ENCODE results near the gene CD247.
A peak's percentile ranks its signal among the peaks of the same experiment; 100 is the strongest.
"Not testable (repeated sequence)": the region's sequence is repeated elsewhere in the genome, so short reads cannot be mapped to it uniquely, and the experiment has no call there.

CD247 gene

DNA sequence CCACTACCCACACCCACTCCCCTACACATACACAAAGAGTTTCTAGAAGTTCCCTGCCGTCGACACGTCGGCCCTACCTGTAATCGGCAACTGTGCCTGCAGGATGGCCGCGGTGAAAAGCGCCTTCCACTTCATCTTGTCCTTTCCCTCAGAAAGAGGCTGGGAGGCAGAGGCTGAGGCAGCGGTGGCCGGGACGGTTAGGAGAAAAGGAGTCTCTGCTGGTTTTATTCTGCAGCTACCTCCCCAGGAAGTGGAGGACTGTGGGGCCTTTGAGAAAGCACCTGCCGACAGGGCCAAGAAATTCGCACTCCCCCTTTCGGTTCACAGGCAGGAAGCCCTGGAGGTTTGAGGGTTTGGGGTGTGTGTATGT lies at the start of gene CD247:
CD247 (minus strand) TSS at position 199 of the 370 bp plus-strand sequence; CDS start at position 135, 64 bp downstream.
- DNase-seq (ENCODE audit: low read depth), result no peak
- no peak within 1 kb of the TSS for H3K4me3 ChIP-seq (ENCODE audit: low read depth, low read length)

DNA sequence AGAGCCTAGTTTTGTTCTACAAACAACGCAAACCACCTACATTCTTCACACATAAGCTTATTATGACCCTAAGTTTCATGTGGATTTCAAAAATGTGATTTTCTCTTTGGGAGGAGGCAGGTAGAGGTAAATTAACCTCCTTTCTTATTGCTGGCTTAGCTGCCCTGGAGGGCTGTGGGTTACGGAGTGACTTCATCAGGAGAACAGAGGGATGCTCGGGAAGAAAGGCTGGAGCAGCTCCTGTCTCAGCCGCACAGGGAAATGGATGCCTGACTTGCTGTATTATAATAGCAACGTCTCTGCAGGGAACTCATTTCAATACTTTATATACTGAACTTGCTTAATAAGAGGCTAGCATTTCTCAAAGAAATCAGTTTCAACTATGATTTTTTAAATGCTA lies 49.3 kb upstream of the CD247 start:
- DNase-seq (ENCODE audit: low read depth), result no peak
- H3K4me3 ChIP-seq (ENCODE audit: low read depth, low read length), result no peak overlapping the region

DNA sequence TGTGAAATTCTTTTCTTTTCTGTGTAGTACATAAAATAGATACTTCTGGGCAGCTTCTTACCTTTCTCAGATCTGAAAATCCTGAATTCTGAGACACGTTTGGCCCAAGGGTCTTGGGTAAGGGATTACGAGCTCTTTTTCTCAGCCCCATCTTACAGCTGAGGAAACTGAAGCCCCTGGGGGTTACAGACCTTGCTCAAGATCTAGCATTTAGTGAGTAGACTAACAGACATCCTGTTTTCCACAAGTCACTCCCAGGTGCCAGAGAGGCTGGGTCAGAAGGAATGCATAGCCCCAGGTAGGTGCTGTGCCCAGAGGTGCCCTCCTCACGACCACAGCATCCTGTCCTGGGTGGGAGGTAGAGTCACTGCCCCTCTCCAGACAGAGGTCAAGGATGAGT lies 48.4 kb upstream of the CD247 start:
- no peak overlapping the region for H3K4me3 ChIP-seq (ENCODE audit: low read depth, low read length)
- no peak for DNase-seq (ENCODE audit: low read depth)

DNA sequence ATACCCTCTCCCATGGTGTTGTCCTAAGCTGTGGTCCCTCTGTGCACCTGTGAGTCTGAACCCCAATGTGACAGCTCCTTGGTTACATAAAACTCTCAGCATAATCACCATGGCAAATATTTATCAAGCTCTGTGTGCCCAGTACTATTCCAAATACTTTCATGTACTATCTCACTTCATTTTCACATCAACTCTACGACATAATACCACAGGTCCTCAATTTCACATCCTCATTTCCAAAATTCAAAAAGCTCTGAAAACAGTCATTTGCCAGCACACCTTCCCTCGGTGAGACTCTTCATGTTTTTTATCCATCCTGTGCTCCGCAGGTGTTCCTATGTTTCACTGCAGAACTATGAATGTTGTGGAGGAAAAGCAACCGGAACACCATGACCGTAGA lies 47.6 kb upstream of the CD247 start:
- DNase-seq (ENCODE audit: low read depth), result no peak

DNA sequence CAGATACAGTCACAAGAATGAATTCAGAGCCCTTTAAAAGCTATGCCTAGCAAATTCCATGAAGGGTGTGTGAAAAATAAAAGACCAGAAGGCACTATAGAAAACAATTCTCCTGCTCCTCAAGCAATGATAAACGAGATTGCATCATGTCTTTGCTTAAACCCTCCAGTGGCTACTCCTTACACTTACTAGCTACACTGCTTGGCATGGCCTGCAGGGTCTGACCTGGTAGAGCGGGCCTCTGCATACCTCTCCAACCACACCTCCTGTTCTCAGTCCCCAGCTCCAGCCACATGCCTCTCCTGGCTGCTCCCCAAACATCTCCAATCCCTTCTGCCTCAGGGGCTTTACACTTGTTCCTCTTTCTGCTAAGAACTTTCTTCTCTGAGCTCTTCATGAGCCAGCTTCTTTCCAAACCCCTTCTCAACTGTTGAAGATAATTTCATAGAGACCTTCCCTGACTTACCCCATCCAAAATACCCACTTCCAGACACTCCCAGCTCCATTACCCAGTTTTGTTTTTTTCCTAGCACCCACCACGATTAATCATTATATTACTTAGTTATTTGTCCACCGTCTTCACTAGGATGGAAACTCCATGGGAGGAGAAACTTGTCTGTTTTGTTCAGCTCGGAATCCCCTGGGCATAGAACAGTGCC lies 46.4 kb upstream of the CD247 start:
- no peak for DNase-seq (ENCODE audit: low read depth)
- H3K4me3 ChIP-seq (ENCODE audit: low read depth, low read length), result no peak overlapping the region

More for the DNA sequence above, 47.6 kb upstream of the CD247 start:
- H3K4me3 ChIP-seq (ENCODE audit: low read depth, low read length), result no peak overlapping the region

DNA sequence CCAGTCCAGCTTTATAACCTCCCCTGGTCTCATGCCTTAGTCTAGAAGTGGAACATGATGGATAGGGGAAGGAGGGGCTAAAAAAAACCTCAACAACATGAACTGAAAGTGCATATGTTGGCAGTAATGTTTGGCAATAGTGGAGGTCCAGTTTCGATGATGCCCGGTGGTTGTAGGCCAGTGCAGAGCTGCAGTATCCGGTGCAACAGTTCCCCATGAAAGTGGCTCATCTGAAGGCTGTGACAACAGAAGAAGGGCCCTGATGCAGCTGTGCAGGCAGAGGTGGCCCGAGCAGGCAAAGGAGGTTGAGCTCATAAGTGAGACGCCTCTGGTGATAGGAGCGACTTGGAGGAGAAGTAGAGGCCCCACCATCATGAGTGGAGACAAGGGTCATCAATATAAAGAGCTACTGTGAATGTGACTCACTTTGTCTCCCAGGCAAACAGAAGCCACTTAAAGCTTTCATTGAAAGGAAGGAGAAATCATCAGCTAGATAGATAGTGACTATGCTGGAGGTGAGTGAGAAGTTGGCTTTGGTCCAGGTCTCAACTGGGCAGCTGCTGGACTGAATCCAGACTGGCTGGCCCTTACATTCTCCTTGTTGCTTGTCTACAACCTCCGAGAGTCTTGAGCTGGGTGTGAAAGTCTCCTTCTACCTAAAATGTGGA lies 45.4 kb upstream of the CD247 start:
- no peak for DNase-seq (ENCODE audit: low read depth)
- H3K4me3 ChIP-seq (ENCODE audit: low read depth, low read length), result no peak overlapping the region

DNA sequence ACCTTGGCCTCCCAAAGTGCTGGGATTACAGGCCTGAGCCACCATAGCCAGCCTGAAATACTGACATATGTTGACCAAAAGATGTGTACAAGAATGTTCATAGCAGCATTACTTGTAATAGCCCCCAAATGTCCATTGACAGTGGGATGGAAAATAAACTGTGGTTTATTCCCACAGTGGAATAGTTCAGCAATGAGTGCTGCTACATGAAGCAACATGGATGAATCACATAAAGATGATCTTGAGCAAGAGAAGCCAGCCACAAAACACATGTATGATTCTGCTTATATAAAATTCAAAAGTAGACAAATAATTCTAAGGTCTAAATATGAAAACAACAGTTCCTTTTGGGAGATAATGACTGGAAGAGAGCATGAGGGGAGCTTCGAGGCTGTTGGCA lies 44.4 kb upstream of the CD247 start:
- peak; percentile 45 for DNase-seq (ENCODE audit: low read depth)
- H3K4me3 ChIP-seq (ENCODE audit: low read depth, low read length), result no peak overlapping the region

DNA sequence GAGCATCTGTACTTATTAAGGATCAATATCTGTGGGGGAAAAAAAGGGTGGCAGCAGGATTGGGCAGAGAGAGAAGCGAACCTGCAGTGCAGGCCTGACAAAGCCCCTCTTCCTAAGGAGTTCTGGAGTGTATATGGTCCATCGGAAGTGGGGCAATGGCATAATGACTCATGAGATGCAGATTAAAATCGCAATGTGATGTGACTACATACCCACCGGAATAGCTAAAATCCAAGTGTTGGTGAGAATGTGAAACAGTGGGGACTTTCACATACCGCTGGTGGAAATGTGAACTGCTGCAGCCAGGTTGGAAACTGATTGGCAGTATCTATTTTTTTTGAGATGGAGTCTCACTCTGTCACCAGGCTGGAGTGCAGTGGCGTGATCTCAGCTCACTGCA lies 43.4 kb upstream of the CD247 start:
- DNase-seq (ENCODE audit: low read depth), result no peak
- no peak overlapping the region for H3K4me3 ChIP-seq (ENCODE audit: low read depth, low read length)

DNA sequence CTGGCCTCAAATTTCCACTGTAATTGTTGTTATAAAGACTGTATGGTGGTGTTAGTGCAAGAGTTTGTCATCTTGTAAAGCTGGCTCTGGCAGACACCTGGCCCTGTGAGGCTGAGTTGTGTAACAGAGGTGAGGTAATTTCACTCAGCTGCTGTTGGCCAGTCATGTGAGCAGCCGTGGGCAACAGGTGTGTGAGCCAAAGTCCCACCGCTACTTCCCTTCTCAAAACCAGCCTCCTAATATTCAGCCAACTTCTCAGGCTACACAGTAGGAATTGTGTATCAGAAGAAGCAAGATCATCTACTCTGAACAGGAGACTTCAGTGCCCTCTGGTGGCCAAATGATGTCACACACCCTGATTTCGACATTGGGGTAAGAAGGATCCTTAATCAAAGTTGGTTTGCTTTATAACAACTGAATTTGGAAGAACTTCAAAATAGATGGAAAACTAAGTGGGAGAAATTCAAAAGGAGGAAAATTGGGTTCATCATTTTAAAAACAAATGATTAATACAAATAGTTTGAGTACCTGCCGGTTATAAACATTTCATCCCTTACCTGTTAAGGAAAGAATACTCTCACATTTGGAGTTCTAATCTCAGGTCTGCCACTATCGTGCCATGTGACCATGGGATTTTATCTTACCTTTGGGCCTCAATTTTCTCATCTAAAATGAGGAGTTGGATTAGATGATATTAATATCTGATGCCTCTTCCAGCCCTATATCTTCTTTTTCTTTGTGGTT lies 37.8 kb upstream of the CD247 start:
- H3K4me3 ChIP-seq (ENCODE audit: low read depth, low read length), result no peak overlapping the region
- DNase-seq (ENCODE audit: low read depth), result no peak

DNA sequence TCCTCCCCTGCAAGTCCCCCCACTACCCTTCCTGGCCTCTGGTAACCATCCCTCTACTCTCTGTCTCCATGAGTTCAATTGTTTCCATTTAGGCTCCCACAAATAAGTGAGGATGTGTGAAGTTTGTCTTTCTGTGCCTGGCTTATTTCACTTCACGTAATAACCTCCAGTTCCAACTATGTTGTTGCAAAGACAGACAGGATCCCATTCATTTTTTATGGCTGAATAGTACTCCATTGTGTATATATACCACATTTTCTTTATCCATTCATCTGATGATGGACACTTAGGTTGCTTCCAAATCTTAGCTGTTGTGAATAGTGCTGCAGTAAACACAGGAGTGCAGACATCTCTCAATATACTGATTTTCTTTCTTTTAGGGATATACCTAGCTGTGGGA lies 36.7 kb upstream of the CD247 start:
- H3K4me3 ChIP-seq (ENCODE audit: low read depth, low read length); DNase-seq (ENCODE audit: low read depth): not testable (repeated sequence)

DNA sequence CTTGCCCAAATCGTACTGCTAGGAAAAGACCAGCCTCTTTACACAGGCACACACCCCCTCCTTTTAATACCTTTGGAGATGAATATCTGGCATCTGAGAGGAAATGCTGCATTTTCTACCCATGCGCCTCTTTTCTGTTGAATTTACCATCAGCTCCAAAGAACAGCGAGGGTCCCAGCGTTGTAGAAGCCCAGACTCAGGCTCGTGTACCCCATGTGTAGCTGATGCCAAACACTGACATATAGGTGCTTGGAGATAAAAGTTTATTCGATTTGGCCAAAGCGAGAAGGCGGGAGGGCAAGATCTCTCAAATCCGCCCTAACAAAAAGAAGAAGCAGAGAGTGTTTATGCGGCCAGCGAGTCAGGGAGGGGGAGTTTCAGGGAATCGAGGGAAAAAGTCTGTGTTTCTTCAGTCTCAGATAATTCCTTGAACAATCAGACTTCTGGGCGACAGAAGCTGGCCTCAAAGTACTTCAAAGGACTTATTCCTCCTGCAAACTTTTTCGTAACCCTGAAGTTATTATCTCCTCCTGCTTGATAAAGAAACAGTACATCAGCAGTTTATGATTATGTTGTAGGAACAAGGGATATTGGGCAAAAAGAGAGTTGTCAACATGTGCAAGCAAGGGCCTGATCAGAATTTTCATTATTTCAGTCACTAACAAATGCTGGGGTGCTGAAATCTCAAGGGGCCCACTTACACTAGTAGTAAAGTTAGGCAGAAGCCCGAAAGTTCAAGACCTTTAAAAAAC lies 35.9 kb upstream of the CD247 start:
- peak overlapping the region; percentile 65 for H3K4me3 ChIP-seq (ENCODE audit: low read depth, low read length)
- DNase-seq (ENCODE audit: low read depth), result no peak

DNA sequence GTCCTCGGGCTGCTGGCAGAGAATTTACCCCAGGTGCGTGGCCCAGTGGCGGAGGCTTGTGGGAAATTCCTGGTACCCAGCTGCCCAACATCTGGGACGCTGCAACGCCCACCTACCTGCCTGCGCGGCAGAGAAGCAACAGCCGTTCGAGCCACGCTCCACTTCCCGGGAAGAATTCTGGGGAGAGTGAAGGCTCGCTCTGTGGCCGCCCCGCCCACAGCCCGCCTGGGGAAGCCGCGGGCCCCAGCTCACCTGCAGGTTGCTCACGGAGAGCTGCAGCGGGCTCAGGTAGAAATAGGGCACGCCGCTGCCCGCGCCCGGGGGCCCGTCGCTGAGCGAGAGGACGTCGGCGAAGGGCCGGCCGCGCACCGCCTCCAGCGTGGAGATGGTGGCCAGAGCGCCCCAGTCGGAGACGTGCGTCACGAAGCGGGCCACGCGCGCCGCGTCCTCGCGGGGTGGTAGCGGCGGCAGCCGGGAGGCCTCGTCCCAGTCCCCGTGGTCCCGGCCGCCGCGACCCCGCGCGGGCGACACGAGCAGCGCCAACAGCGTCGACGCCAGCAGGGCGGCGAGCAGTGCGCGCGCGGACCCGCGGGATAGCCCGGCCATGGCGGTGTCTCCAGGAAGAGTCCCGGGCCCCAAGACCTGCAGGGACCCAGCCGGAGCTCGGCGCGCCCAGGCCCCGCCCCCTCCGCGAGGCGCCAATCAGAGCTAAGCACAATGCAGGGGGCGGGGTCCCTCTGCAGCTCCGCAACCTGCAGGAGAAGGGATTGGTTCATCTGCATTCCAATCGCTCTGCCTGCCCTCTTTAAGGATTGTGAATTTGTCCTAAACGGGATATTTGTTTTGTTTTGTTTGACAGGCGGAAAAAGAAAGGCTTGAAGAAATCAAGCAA lies 35.1 kb upstream of the CD247 start, which contains the start of gene CREG1:
CREG1 (minus strand) TSS at position 627 of the 892 bp plus-strand sequence.
- peak; percentile 77 for DNase-seq (ENCODE audit: low read depth)
- peak within 1 kb of the TSS; percentile 65 for H3K4me3 ChIP-seq (ENCODE audit: low read depth, low read length)

DNA sequence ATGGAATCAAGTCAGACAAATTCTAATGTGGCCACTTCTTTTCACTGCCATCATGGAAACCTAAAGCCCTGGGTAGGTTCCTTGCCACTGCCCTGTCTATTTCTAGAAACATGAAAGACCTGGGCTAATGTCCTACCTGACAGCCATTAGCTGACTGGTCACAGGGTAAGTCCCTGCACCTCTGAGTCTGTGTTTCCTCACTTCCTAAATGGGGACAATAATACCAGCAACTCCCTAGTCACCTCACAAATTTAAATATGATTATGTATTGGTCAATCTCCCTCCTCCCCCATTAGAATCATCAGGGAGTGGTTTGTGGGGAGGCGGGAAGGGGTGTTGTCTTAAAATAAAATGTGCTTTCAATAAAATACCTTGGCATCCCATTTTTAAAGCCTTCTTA lies 33.0 kb upstream of the CD247 start:
- no peak for DNase-seq (ENCODE audit: low read depth)
- H3K4me3 ChIP-seq (ENCODE audit: low read depth, low read length), result no peak overlapping the region

DNA sequence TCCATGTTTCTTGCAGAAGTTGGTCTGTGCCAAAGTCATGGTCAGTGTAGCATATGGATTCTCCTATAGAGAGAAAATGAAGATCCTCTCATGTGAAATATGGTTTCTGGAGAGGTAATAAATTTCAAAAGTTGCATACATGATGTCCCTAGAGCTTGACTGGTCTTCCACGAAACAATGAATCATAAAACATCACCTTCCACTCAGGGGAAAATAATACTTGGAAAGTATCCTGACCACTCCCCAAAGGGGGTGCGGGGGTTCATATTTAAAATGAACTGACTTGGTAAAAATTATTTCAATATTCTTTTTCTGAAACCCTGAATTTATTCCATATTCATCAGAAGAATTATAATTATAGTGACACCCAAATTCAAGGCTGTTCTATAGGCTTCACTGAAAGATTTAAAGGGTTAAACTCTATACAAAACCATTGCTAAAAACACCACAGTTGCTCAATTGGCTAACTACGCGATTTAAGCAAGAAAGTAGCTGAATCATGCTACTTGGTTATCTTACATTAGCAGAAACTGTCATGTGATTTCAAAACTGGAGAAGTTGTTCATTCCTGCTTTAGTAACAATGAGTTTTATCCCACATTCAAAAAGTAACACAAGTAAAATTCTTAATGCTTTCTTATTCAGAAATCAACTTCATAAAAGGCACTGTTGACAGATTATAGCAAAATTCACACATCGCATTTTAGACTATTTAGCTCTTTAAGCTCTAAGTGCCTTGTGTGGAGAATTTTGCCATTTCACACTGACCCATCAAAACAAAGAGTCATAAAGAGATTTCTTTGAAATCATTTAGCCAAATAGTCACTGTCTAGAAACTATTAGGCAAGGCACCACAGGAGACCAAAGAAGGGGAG lies 30.0 kb upstream of the CD247 start:
- DNase-seq (ENCODE audit: low read depth), result peak; percentile 46
- no peak overlapping the region for H3K4me3 ChIP-seq (ENCODE audit: low read depth, low read length)

DNA sequence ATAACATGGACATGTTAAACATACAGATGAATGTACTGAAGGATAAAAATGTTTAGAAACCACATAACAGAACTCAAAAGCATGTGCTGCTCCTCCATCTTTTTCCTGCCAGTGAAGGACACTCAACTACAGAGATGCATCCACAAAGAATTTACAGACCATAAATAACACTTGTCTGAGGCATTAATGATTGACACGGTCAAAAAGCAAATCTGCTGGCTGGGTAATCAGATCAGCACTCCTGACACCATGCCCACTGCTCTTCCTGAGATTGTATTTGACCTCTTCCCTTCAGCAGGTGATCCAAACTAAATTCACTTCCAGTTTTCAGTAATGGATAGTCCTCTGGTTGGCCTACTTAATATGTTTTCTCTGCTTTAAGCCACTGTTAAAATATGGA lies 28.6 kb upstream of the CD247 start:
- no peak overlapping the region for H3K4me3 ChIP-seq (ENCODE audit: low read depth, low read length)
- no peak for DNase-seq (ENCODE audit: low read depth)

DNA sequence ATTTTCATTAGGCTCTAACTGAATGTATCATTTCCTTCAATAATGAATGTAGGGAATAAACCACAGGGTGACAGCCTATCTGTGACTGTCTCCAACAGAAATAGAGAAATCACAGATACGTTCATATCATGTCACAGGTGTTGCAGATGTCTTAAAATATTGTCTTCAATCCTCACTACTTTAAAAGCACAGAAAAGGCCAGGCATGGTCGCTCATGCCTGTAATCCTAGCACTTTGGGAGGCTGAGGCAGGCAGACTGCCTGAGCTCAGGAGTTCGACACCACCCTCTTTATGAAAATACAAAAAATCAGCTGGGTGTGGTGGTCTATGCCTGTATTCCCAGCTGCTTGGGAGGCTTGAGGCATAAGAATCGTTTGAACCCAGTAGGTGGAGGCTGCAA lies 27.0 kb upstream of the CD247 start:
- no peak overlapping the region for H3K4me3 ChIP-seq (ENCODE audit: low read depth, low read length)
- no peak for DNase-seq (ENCODE audit: low read depth)

DNA sequence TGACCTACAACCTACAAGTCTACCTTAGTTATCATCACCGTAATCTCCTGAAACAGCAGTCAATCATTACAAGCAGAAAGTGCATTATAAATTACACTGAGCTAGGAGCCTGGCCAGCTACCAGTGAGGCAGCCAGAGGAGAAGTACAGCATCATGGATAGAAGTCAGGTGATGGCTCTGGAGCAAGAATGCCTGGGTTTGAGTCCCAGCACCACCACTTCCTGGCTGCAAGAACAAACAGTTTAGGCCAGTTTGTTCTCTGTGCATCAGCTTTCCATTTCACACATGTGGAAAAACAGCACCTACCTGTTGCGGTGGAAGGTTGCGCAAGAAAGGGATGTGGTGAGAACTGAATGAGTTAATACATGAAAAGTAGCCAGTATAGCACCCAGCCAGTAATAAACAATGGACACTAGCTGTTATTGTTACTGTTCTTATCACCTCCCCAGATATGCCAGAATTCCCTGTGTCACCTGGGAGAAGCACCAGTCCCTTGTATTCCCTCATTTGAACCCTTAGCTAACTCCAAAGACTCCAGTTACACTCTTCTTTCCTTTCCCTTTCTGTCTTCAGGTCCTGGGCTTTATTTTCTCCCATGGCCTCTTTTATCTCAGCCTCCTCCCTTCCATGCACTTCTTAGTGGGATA lies 26.2 kb upstream of the CD247 start:
- no peak overlapping the region for H3K4me3 ChIP-seq (ENCODE audit: low read depth, low read length)
- DNase-seq (ENCODE audit: low read depth), result no peak
